ENCODE results near the gene RNF26.

RNF26 gene

GRCh38 chr11:119350302-119350701 lies 16.0 kb downstream of the RNF26 start:
- H3K27ac ChIP-seq = no peak overlapping the region
- TF ChIP-seq, protein P1, sequence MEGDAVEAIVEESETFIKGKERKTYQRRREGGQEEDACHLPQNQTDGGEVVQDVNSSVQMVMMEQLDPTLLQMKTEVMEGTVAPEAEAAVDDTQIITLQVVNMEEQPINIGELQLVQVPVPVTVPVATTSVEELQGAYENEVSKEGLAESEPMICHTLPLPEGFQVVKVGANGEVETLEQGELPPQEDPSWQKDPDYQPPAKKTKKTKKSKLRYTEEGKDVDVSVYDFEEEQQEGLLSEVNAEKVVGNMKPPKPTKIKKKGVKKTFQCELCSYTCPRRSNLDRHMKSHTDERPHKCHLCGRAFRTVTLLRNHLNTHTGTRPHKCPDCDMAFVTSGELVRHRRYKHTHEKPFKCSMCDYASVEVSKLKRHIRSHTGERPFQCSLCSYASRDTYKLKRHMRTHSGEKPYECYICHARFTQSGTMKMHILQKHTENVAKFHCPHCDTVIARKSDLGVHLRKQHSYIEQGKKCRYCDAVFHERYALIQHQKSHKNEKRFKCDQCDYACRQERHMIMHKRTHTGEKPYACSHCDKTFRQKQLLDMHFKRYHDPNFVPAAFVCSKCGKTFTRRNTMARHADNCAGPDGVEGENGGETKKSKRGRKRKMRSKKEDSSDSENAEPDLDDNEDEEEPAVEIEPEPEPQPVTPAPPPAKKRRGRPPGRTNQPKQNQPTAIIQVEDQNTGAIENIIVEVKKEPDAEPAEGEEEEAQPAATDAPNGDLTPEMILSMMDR (conservative IDR thresholded peaks at IDR 0.05) = no peak
- no peak for TF ChIP-seq ZFX (IDR thresholded peaks at IDR 0.05)

DNA sequence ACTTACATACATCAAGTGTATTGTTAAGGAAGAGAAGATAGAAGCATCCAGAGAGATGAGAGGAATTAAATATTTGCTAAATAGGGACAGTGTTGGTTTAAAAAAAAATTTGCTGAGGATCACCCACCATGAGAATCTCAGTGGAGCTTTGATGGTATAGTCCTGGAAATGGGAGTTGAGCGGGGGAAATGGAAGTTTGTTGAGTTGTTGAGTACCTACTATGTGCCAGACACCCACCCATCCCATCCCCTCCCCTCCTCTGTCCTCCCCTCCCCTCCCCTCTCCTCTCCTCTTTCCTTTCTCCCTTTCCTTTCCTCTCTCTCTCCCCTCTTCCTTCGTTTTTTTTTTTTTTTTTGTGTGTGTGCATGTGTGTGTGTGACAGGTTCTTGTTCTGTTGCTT lies 16.9 kb downstream of the RNF26 start:
- no peak overlapping the region for H3K27ac ChIP-seq
- TF ChIP-seq, protein P1 (conservative IDR thresholded peaks at IDR 0.05) = no peak
- no peak for TF ChIP-seq ZFX (IDR thresholded peaks at IDR 0.05)

- H3K27ac ChIP-seq = peak overlapping the region; percentile 10; the same call in 1 of the 2 replicates
- TF ChIP-seq, protein P1 (conservative IDR thresholded peaks at IDR 0.05) = no peak
- TF ChIP-seq ZFX (IDR thresholded peaks at IDR 0.05) = no peak
Observed at GRCh38 chr11:119352857-119353260, 18.5 kb downstream of the RNF26 start.

DNA sequence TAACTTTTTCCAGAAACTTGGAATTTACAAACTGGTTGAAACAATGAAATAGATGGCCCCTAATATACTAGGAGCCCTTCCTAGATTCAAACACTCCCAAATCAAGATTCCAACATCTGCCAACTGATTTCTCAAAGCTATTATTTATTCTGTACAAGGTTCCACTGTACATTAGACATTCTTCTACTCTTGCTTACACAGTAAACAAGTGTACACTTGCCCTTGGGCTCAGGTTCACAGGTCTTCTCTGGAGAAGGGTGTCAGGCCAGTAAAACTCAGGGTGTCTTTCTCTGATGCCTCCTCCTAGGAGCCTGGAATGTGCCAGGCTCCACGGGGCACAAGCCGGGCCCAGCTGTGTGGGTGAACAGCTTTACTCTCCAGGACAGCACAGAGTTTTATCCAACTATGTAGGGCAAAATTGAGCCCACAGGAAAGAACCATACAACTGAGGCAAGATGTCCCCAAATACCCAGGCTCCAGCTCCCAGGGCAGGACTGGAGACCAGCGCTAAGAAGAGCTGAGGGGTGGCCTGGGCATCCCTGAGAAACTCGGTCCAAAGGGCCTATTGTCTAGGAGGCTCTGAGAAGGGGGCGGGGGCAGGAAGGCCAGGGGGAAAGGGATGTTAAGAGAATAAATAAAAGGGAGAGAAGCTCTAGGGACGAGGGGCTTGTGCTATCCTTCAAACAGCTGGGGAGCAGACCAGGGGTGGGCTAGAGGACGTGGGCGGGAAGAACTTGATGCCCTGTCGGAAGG lies 20.9 kb downstream of the RNF26 start:
- H3K27ac ChIP-seq = no peak overlapping the region
- TF ChIP-seq, protein P1 (conservative IDR thresholded peaks at IDR 0.05) = no peak
- TF ChIP-seq ZFX (IDR thresholded peaks at IDR 0.05) = no peak

GRCh38 chr11:119356349-119357031 lies 22.2 kb downstream of the RNF26 start:
- TF ChIP-seq ZFX (IDR thresholded peaks at IDR 0.05) = no peak
- TF ChIP-seq, protein P1 (conservative IDR thresholded peaks at IDR 0.05) = peak; percentile 93
- no peak overlapping the region for H3K27ac ChIP-seq

GRCh38 chr11:119357074-119357473 lies 22.7 kb downstream of the RNF26 start:
- TF ChIP-seq, protein P1 (conservative IDR thresholded peaks at IDR 0.05) = no peak
- no peak for TF ChIP-seq ZFX (IDR thresholded peaks at IDR 0.05)
- no peak overlapping the region for H3K27ac ChIP-seq
